SH-SY5Y (cell line): Measurements from ENCODE around the gene CTXND1.

Source experiments
- GATA2 ChIP-seq: IDR thresholded peaks from 2 replicates; pipeline ENCODE4 v1.6.1; 2011; ENCODE audit warnings: mild to moderate bottlenecking, low read depth, low read length
- GATA3 ChIP-seq: IDR thresholded peaks from 2 replicates; pipeline ENCODE4 v1.6.1; 2011; ENCODE audit warnings: low read depth, mild to moderate bottlenecking, low read length, moderate library complexity

DNA sequence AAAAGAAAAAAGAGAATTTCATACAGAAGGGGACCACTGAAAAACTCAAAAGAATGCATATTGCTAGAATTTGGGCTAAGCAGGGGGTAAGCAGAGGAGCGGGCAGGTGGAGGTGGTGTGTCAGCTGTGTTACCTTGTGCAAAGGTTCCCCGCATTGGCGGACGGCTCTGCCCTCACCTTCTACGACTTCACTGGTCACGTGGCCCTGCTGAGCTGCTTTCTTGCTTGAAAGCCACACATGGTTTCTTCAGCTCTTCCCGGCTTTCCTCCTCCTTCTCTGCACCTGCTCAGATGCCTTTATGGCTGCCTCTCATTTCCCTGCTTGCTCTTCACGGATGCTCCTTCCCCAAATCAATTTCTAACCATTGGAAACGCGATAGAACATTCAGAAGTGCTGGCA is 68.7 kb downstream of the CTXND1 start:
- TF ChIP-seq GATA2 (no peak), GATA3 (no peak)
